NB4 (cell line): ENCODE results near the gene SLC49A4.

Experiments
- DNase-seq: peaks from one replicate; pipeline ENCODE4 v3.0.0; 2010; ENCODE audit warnings: low read depth
- H3K4me3 ChIP-seq: one replicate; pipeline ENCODE4 v1.5.1; 2011; ENCODE audit warnings: mild to moderate bottlenecking, low read depth, low read length, moderate library complexity
- CTCF ChIP-seq: IDR thresholded peaks from one replicate; pipeline ENCODE4 v1.5.1; 2012; ENCODE audit warnings: low read depth, low read length
- MAX ChIP-seq: IDR thresholded peaks from 2 replicates; pipeline ENCODE4 v1.6.1; 2011; ENCODE audit warnings: low read depth, low read length
- MYC ChIP-seq: IDR thresholded peaks from 2 replicates; pipeline ENCODE4 v1.6.1; 2011; ENCODE audit warnings: low read depth, low read length
- POLR2A ChIP-seq: IDR thresholded peaks from 2 replicates; pipeline ENCODE4 v1.6.1; 2011; ENCODE audit warnings: mild to moderate bottlenecking; ENCODE audit not compliant: insufficient read length; ENCODE audit errors: extremely low read depth

Gene SLC49A4

GRCh38 chr3:122793568-122794416 lies 1.1 kb upstream of the SLC49A4 start, which contains the start of gene HSPBAP1:
TSS of gene HSPBAP1 (minus strand) at chr3:122793831. CDS start at chr3:122793680, 151 bp downstream.
- TF ChIP-seq POLR2A (peak; percentile 44), MYC (peak; percentile 95), CTCF (no peak), MAX (peak; percentile 100)

GRCh38 chr3:122794483-122794778 lies 438 bp upstream of the SLC49A4 start:
- no peak for DNase-seq
- peak overlapping the region; percentile 81 for H3K4me3 ChIP-seq
- TF ChIP-seq MAX (no peak), CTCF (no peak), POLR2A (no peak), MYC (no peak)

More at GRCh38 chr3:122793568-122794416, 1.1 kb upstream of the SLC49A4 start, which contains the start of gene HSPBAP1:
- DNase-seq = peak; percentile 93
- H3K4me3 ChIP-seq = peak within 1 kb of the TSS; percentile 81

GRCh38 chr3:122795674-122796195 lies 866 bp downstream of the SLC49A4 start:
- TF ChIP-seq CTCF (no peak), MAX (no peak), POLR2A (no peak), MYC (no peak)
- no peak for DNase-seq
- H3K4me3 ChIP-seq = peak overlapping the region; percentile 59

GRCh38 chr3:122797291-122797690 lies 2.4 kb downstream of the SLC49A4 start:
- no peak overlapping the region for H3K4me3 ChIP-seq
- no peak for DNase-seq
- no peak for TF ChIP-seq MAX
- no peak for TF ChIP-seq CTCF
- no peak for TF ChIP-seq MYC
- TF ChIP-seq POLR2A = no peak

GRCh38 chr3:122799322-122799721 lies 4.5 kb downstream of the SLC49A4 start:
- DNase-seq = no peak
- H3K4me3 ChIP-seq = no peak overlapping the region
- TF ChIP-seq POLR2A (no peak), CTCF (no peak), MYC (no peak), MAX (no peak)

GRCh38 chr3:122800031-122800430 lies 5.2 kb downstream of the SLC49A4 start:
- no peak overlapping the region for H3K4me3 ChIP-seq
- no peak for TF ChIP-seq MAX
- TF ChIP-seq CTCF = no peak
- TF ChIP-seq POLR2A = no peak
- no peak for TF ChIP-seq MYC
- DNase-seq = no peak
